ENCODE data around the gene TAS2R41. TPM values are rescaled to one million over a fixed set of nuclear protein-coding genes. Genes with fewer than 3 reads are reported as not detected.
A peak's percentile ranks its signal among the peaks of the same experiment; 100 is the strongest.
"Not testable (repeated sequence)": the region's sequence is repeated elsewhere in the genome, so short reads cannot be mapped to it uniquely, and the experiment has no call there.

The TAS2R41 gene
- total RNA-seq, 1 experiment from 2014 or later: not detected

DNA sequence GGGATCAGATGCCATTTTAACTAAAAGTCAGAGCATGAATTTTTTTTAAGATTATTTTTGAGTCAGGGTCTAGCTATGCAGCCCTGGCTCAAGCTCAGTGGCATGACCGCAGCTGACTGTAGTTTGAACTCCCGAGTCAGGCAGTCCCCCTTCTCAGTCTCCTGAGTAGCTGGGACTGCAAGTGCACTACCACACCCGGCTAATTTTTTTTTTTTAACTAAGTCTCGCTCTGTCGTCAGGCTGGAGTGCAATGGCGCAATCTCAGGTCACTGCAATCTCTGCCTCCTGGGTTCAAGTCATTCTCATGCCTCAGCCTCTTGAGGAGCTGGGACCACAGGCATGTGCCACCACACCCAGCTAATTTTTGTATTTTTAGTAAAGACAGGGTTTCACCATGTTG is 7.8 kb downstream of the TAS2R41 start:
- Histone ChIP-seq H3K4me2 (ENCODE audit: insufficient read depth, insufficient read length, low read length) (no peak overlapping the region), H3K23ac (ENCODE audit: insufficient read length, low read depth, low read length) (no peak overlapping the region), H3K27me3 (ENCODE audit: insufficient read depth, low read length) (no peaks in the 10 kb centered on the region), H4K5ac (ENCODE audit: insufficient read length, low read depth, low read length) (no peak overlapping the region), H3K9ac (ENCODE audit: extremely low read depth, insufficient read length, low read length) (no peak overlapping the region), H3K4ac (ENCODE audit: low read depth, low read length) (no peak overlapping the region), H3K4me1 (ENCODE audit: insufficient read depth, low read length) (no peaks in the 10 kb centered on the region), H2BK20ac (ENCODE audit: low read depth, low read length, poor library complexity, severe bottlenecking) (no peak overlapping the region), H3K79me2 (ENCODE audit: insufficient read depth, low read length) (no peaks in the 10 kb centered on the region), H4K20me1 (ENCODE audit: control insufficient read depth, insufficient read depth, insufficient read length) (no peaks in the 10 kb centered on the region), H3K23me2 (ENCODE audit: insufficient read length, low read depth, low read length, poor library complexity, severe bottlenecking) (no peaks in the 10 kb centered on the region), H3K9me3 (ENCODE audit: control insufficient read depth, low read depth, low read length) (no peaks in the 10 kb centered on the region), H3K14ac (ENCODE audit: insufficient read depth, low read length) (no peak overlapping the region), H3K18ac (ENCODE audit: insufficient read length, low read depth, low read length) (no peak overlapping the region), H4K91ac (ENCODE audit: insufficient read length, low read depth, low read length) (no peak overlapping the region), H2AK5ac (ENCODE audit: insufficient read length, low read length) (no peak overlapping the region), H3K56ac (ENCODE audit: insufficient read length, low read depth, low read length) (no peak overlapping the region), H4K8ac (replicated peaks; ENCODE audit: insufficient read length, low read depth, low read length) (no peak overlapping the region), H3T11ph (ENCODE audit: low read length) (no peak overlapping the region), H2BK12ac (ENCODE audit: insufficient read length, low read depth, low read length) (no peak overlapping the region), H2BK120ac (ENCODE audit: low read depth, low read length, poor library complexity, severe bottlenecking) (no peak overlapping the region), H2BK15ac (ENCODE audit: low read depth, low read length) (no peak overlapping the region), H3K79me1 (ENCODE audit: insufficient read depth, low read depth, low read length, poor library complexity, severe bottlenecking) (no peaks in the 10 kb centered on the region), H2BK5ac (ENCODE audit: insufficient read length, low read length) (no peak overlapping the region), H2AFZ (ENCODE audit: low read length) (no peak overlapping the region), H3K27ac (ENCODE audit: insufficient read length, low read depth, low read length) (no peak overlapping the region)
- no peak overlapping the region for H3K27ac Mint-ChIP-seq
- H3K27me3 Mint-ChIP-seq (ENCODE audit: low read depth): no peaks in the 10 kb centered on the region
- no peak for DNase-seq
- TF ChIP-seq CTCF (conservative IDR thresholded peaks at IDR 0.05): no peak
- WGBS (ENCODE audit: extremely low coverage, insufficient read length, low lambda C conversion rate): no CpG with 5 or more reads among the region's 6 CpGs
- H3K9me3 Mint-ChIP-seq: no peaks in the 10 kb centered on the region
- no peaks in the 10 kb centered on the region for H3K36me3 Mint-ChIP-seq (ENCODE audit: insufficient read depth in 1 of 3, low read depth in 3 of 3)
- no peaks in the 10 kb centered on the region for H3K4me1 Mint-ChIP-seq
- no peak overlapping the region for H3K4me3 Mint-ChIP-seq

DNA sequence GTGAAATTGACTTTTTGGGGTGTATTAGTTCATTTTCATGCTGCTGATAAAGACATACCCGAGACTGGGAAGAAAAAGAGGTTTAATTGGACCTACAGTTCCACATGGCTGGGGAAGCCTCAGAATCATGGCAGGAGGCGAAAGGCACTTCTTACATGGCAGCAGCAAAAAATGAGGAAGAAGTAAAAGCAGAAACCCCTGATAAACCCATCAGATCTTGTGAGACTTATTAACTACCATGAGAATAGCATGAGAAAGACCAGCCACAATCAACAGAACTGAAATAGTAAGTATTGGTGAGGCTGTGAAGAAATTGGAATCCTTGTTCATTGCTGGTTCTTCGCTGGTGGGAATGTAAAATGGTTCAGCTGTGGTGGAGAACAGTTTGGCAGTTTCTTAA is 8.6 kb downstream of the TAS2R41 start:
- not testable (repeated sequence) for H3K4me2 ChIP-seq (ENCODE audit: insufficient read depth, insufficient read length, low read length); H3K27ac ChIP-seq (ENCODE audit: insufficient read length, low read depth, low read length); H2AFZ ChIP-seq (ENCODE audit: low read length); H3K4ac ChIP-seq (ENCODE audit: low read depth, low read length); H3K14ac ChIP-seq (ENCODE audit: insufficient read depth, low read length); H3K27me3 ChIP-seq (ENCODE audit: insufficient read depth, low read length); H3K4me1 Mint-ChIP-seq; H2BK12ac ChIP-seq (ENCODE audit: insufficient read length, low read depth, low read length); H3K4me1 ChIP-seq (ENCODE audit: insufficient read depth, low read length); H3K36me3 Mint-ChIP-seq (ENCODE audit: insufficient read depth in 1 of 3, low read depth in 3 of 3); H3T11ph ChIP-seq (ENCODE audit: low read length); H3K23me2 ChIP-seq (ENCODE audit: insufficient read length, low read depth, low read length, poor library complexity, severe bottlenecking); DNase-seq; H2BK20ac ChIP-seq (ENCODE audit: low read depth, low read length, poor library complexity, severe bottlenecking); H3K23ac ChIP-seq (ENCODE audit: insufficient read length, low read depth, low read length); H3K9me3 ChIP-seq (ENCODE audit: control insufficient read depth, low read depth, low read length); H2AK5ac ChIP-seq (ENCODE audit: insufficient read length, low read length); H4K5ac ChIP-seq (ENCODE audit: insufficient read length, low read depth, low read length); H2BK120ac ChIP-seq (ENCODE audit: low read depth, low read length, poor library complexity, severe bottlenecking); H4K8ac ChIP-seq (replicated peaks; ENCODE audit: insufficient read length, low read depth, low read length); H3K79me2 ChIP-seq (ENCODE audit: insufficient read depth, low read length); H3K18ac ChIP-seq (ENCODE audit: insufficient read length, low read depth, low read length); H3K79me1 ChIP-seq (ENCODE audit: insufficient read depth, low read depth, low read length, poor library complexity, severe bottlenecking); H3K27me3 Mint-ChIP-seq (ENCODE audit: low read depth); H3K9ac ChIP-seq (ENCODE audit: extremely low read depth, insufficient read length, low read length); H3K4me3 Mint-ChIP-seq; H4K20me1 ChIP-seq (ENCODE audit: control insufficient read depth, insufficient read depth, insufficient read length); H4K91ac ChIP-seq (ENCODE audit: insufficient read length, low read depth, low read length); H3K56ac ChIP-seq (ENCODE audit: insufficient read length, low read depth, low read length); H2BK5ac ChIP-seq (ENCODE audit: insufficient read length, low read length); H3K9me3 Mint-ChIP-seq; H2BK15ac ChIP-seq (ENCODE audit: low read depth, low read length)
- no CpG with 5 or more reads among the region's 3 CpGs for WGBS (ENCODE audit: extremely low coverage, insufficient read length, low lambda C conversion rate)
- H3K27ac Mint-ChIP-seq: peak overlapping the region in 1 of 3 experiments; percentile 20; a peak in 1 of 7 replicates
